CD14-positive monocyte (primary cell): ENCODE data around the gene PER2. TPM values are rescaled to one million over a fixed set of nuclear protein-coding genes. Genes with fewer than 3 reads are reported as not detected.
A peak's percentile ranks its signal among the peaks of the same experiment; 100 is the strongest.

Experiments used
- DNase-seq, 3 donors: peaks; one replicate each; pipeline ENCODE4 v3.0.0-alpha.2; 2011 to 2022
- H2AFZ ChIP-seq: 2 replicates; pipeline ENCODE4 v1.6.0; 2012; ENCODE audit warnings: mild to moderate bottlenecking, low read depth, low read length, inconsistent platforms; ENCODE audit not compliant: insufficient read depth, poor library complexity, severe bottlenecking
- H3K27ac ChIP-seq, 2 donors: 1 replicate in 1 of 2; 2 replicates in 1 of 2; pipeline ENCODE4 v1.5.1; 2012 to 2013; ENCODE audit warnings: low read length in 2 of 2, control low read depth in 1 of 2, inconsistent platforms in 1 of 2, low read depth in 1 of 2, mild to moderate bottlenecking in 1 of 2
- H3K27me3 ChIP-seq, 2 donors: one replicate each; pipeline versions ENCODE4 v1.6.0 to v1.6.1; 2011 to 2013; ENCODE audit warnings: low read length in 2 of 2; ENCODE audit not compliant: control insufficient read depth in 2 of 2, insufficient read depth in 2 of 2
- H3K36me3 ChIP-seq, 2 donors: replicated peaks in 1 of 2; 1 replicate in 1 of 2; 2 replicates in 1 of 2; pipeline versions ENCODE4 v1.5.1 to v1.6.1; 2012 to 2013; ENCODE audit warnings: low read length in 2 of 2, control low read depth in 1 of 2, inconsistent platforms in 1 of 2, mild to moderate bottlenecking in 1 of 2; ENCODE audit not compliant: insufficient read depth in 2 of 2, control insufficient read depth in 1 of 2
- H3K4me1 ChIP-seq, 2 donors: 1 replicate in 1 of 2; 2 replicates in 1 of 2; pipeline versions ENCODE4 v1.5.1 to v1.6.1; 2012 to 2013; ENCODE audit warnings: low read length in 2 of 2, control low read depth in 1 of 2, inconsistent platforms in 1 of 2, mild to moderate bottlenecking in 1 of 2, moderate library complexity in 1 of 2; ENCODE audit not compliant: insufficient read depth in 2 of 2, control insufficient read depth in 1 of 2
- H3K4me2 ChIP-seq: replicated peaks from 2 replicates; pipeline ENCODE3; 2012; ENCODE audit warnings: low read length, moderate library complexity, mild to moderate bottlenecking; ENCODE audit not compliant: poor library complexity, severe bottlenecking; ENCODE audit errors: extremely low read depth
- H3K4me3 ChIP-seq, 3 experiments: fragments of 200-600 bp in 1 of 3; sonication (generic) in 1 of 3; replicated peaks in 1 of 3; 1 replicate in 2 of 3; 2 replicates in 1 of 3; pipeline ENCODE4 v1.5.1; 2011 to 2013; ENCODE audit warnings: low read length in 3 of 3, mild to moderate bottlenecking in 3 of 3, control low read depth in 2 of 3, low read depth in 2 of 3, inconsistent platforms in 1 of 3, moderate library complexity in 1 of 3
- H3K79me2 ChIP-seq: 2 replicates; pipeline ENCODE4 v1.6.0; 2012; ENCODE audit warnings: mild to moderate bottlenecking, control low read depth, inconsistent platforms, low read length, moderate library complexity; ENCODE audit not compliant: insufficient read depth
- H3K9ac ChIP-seq: 2 replicates; pipeline ENCODE4 v1.6.0; 2017; ENCODE audit warnings: low read length, mild to moderate bottlenecking; ENCODE audit not compliant: insufficient read depth, poor library complexity, severe bottlenecking
- H3K9me3 ChIP-seq, 2 donors: replicated peaks in 1 of 2; 1 replicate in 1 of 2; 2 replicates in 1 of 2; pipeline versions ENCODE4 v1.5.1 to v1.6.1; 2012 to 2013; ENCODE audit warnings: low read length in 2 of 2, control low read depth in 1 of 2; ENCODE audit not compliant: control insufficient read depth in 1 of 2, insufficient read depth in 1 of 2
- H4K20me1 ChIP-seq: 2 replicates; pipeline ENCODE4 v1.6.0; 2012; ENCODE audit warnings: mild to moderate bottlenecking, low read length, control low read depth, moderate library complexity; ENCODE audit not compliant: insufficient read depth
- H3K27ac Mint-ChIP-seq, 7 donors: one replicate each; pipeline ENCODE4 v1.8.0; 2020; ENCODE audit warnings: mild to moderate bottlenecking in 7 of 7, mixed read lengths in 7 of 7, moderate library complexity in 6 of 7, inconsistent platforms in 2 of 7
- H3K27me3 Mint-ChIP-seq, 3 donors: one replicate each; pipeline ENCODE4 v1.8.0; 2021 to 2022; ENCODE audit warnings: low read depth in 3 of 3, mild to moderate bottlenecking in 3 of 3, mixed read lengths in 3 of 3, moderate library complexity in 3 of 3, inconsistent platforms in 1 of 3
- H3K36me3 Mint-ChIP-seq, 2 donors: one replicate each; pipeline ENCODE4 v1.8.0; 2020; ENCODE audit warnings: mixed read lengths in 2 of 2, inconsistent platforms in 1 of 2, mild to moderate bottlenecking in 1 of 2
- H3K4me1 Mint-ChIP-seq: one replicate; pipeline ENCODE4 v1.8.0; 2020; ENCODE audit warnings: mild to moderate bottlenecking, mixed read lengths
- H3K4me3 Mint-ChIP-seq, 2 donors: one replicate each; pipeline ENCODE4 v1.8.0; 2020; ENCODE audit warnings: mild to moderate bottlenecking in 2 of 2, mixed read lengths in 2 of 2, moderate library complexity in 1 of 2
- H3K9me3 Mint-ChIP-seq, 7 donors: one replicate each; pipeline ENCODE4 v1.8.0; 2020 to 2022; ENCODE audit warnings: mixed read lengths in 7 of 7, mild to moderate bottlenecking in 6 of 7, moderate library complexity in 6 of 7, inconsistent platforms in 2 of 7
- WGBS: methylation state at CpG from one replicate; pipeline ENCODE4 v1.1.5; 2013; ENCODE audit warnings: missing lambda C conversion rate; ENCODE audit not compliant: insufficient coverage; 5-methylcytosine and 5-hydroxymethylcytosine counted together
- intact Hi-C, 2 donors: fragments of 100-400 bp; cut with micrococcal nuclease; formaldehyde crosslinking; loops; one replicate each; pipeline versions ENCODE4 v1.15.0 to v1.15.1; 2023
- polyA plus RNA-seq, 3 donors: library from polyadenylated mRNA; depleted of rRNA in 1 of 3; unstranded in 2 of 3; stranded (reverse) in 1 of 3; fragments of 300-500 nt in 2 of 3; fragments of >200 nt in 1 of 3; fragmentation: Illumina TruSeq in 2 of 3; gene quantifications; 1 replicate in 2 of 3; 2 replicates in 1 of 3; pipeline ENCODE4 v1.2.3, GENCODE V29; 2012 to 2021
- TF ChIP-seq, protein P1 (sequence below): fragments of 200-600 bp; IDR thresholded peaks from one replicate; pipeline ENCODE4 v1.8.0; 2022; ENCODE audit warnings: antibody characterized with exemption, mild to moderate bottlenecking

The PER2 gene
- polyA plus RNA-seq, 3 donors: 1.6 to 5.6 (median 3.1) TPM

DNA sequence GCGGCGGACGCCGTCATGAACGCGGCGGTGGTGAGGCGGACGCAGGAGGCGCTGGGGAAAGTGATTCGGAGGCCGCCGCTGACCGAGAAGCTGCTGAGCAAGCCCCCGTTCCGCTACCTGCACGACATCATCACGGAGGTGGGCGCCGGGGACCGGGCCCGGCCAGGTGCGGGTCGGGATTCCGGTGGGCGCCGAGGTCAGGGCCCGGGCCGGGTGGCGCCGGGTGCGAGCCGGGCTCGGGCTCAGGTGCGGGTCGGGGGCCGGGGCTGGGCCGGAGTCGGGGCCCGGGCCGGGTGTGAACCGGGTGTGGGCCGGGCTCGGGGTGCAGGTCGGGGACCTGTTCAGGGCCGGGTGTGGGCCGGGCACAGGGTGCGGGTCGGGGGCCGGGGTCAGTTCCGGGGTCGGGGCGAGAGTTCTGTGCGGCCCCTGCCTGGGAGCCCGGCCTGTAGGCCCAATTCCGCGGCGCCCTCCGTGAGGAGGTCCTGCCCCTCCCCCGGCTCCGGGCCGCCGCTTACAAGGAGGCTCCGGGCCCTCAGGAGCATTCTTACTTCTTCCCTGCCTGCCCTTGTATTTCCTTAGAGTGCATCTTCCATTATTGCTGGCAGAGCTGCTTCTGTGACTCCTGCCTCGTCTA, 32.4 kb upstream of the PER2 start:
- Histone ChIP-seq H3K4me2 (peak overlapping the region; percentile 81), H3K4me1 (peaks cover 13% of the 10 kb centered on the region in 2 donors), H3K27me3 (peaks cover 3 to 18% of the 10 kb centered on the region in 2 donors), H4K20me1 (no peaks in the 10 kb centered on the region), H3K36me3 (no peaks in the 10 kb centered on the region), H3K27ac (no peak overlapping the region), H3K9me3 (no peaks in the 10 kb centered on the region), H3K4me3 (peak overlapping the region; percentile 36 to 76 (median 57)), H2AFZ (peak overlapping the region; percentile 74), H3K9ac (peak overlapping the region; percentile 53), H3K79me2 (no peaks in the 10 kb centered on the region)
- peak overlapping the region; percentile 73 to 83 for H3K4me3 Mint-ChIP-seq
- H3K27me3 Mint-ChIP-seq: peaks cover 21 to 41% (median 38%) of the 10 kb centered on the region in 3 donors
- H3K4me1 Mint-ChIP-seq: peaks cover 16% of the 10 kb centered on the region
- H3K27ac Mint-ChIP-seq: no peak overlapping the region
- TF ChIP-seq, protein P1, sequence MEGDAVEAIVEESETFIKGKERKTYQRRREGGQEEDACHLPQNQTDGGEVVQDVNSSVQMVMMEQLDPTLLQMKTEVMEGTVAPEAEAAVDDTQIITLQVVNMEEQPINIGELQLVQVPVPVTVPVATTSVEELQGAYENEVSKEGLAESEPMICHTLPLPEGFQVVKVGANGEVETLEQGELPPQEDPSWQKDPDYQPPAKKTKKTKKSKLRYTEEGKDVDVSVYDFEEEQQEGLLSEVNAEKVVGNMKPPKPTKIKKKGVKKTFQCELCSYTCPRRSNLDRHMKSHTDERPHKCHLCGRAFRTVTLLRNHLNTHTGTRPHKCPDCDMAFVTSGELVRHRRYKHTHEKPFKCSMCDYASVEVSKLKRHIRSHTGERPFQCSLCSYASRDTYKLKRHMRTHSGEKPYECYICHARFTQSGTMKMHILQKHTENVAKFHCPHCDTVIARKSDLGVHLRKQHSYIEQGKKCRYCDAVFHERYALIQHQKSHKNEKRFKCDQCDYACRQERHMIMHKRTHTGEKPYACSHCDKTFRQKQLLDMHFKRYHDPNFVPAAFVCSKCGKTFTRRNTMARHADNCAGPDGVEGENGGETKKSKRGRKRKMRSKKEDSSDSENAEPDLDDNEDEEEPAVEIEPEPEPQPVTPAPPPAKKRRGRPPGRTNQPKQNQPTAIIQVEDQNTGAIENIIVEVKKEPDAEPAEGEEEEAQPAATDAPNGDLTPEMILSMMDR: no peak
- DNase-seq: peak in 1 of 3 donors; percentile 11
- WGBS: under 1% methylated on average over 60 of the region's 65 CpGs
- H3K36me3 Mint-ChIP-seq: peaks cover 3 to 6% of the 10 kb centered on the region in 2 donors
- intact Hi-C loops: no loop called here
- H3K9me3 Mint-ChIP-seq: peaks cover 3 to 13% (median 4%) of the 10 kb centered on the region in 7 donors

DNA sequence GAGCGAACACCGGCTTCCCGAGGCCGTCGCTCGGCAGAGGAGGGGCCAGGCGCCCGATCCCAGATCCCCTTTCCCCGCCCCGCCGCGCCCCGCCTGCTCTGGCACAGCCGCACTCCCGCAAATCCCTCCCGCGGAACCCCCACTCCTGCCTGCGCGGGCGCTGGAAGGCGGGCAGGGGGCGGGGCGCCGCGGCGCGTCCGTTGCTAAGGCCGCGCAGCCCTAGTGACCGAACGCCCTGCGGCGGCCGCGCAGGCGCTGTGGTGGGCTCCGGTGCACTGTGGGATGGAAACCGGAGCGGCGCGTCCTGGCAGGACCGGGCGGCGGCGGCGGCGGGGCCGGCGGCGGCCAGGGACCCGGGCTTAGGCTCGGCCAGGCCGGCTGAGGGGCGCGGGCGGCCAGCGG, 31.8 kb upstream of the PER2 start, which contains the start of gene TRAF3IP1:
Gene TRAF3IP1, plus strand, starts transcription at position 273 of the 402 bp plus-strand sequence. CDS start 145 bp downstream, outside the sequence.
- Histone ChIP-seq H3K4me1 (peaks cover 13% of the 10 kb centered on the region in 2 donors), H2AFZ (peak within 1 kb of the TSS; percentile 74), H4K20me1 (no peaks in the 10 kb centered on the region), H3K79me2 (no peaks in the 10 kb centered on the region), H3K4me3 (peak within 1 kb of the TSS; percentile 36 to 76 (median 57)), H3K9ac (peak within 1 kb of the TSS; percentile 53), H3K4me2 (peak within 1 kb of the TSS; percentile 81), H3K27me3 (peaks cover 3 to 18% of the 10 kb centered on the region in 2 donors), H3K9me3 (no peaks in the 10 kb centered on the region), H3K27ac (no peak within 1 kb of the TSS), H3K36me3 (no peaks in the 10 kb centered on the region)
- peaks cover 16% of the 10 kb centered on the region for H3K4me1 Mint-ChIP-seq
- H3K27ac Mint-ChIP-seq: peak within 1 kb of the TSS in 1 of 7 donors; percentile 28
- intact Hi-C loops: no loop called here
- WGBS: under 1% methylated on average over 58 of the region's 58 CpGs
- H3K27me3 Mint-ChIP-seq: peaks cover 21 to 41% (median 38%) of the 10 kb centered on the region in 3 donors
- peak; percentile 71 to 85 (median 75) for DNase-seq
- H3K4me3 Mint-ChIP-seq: peak within 1 kb of the TSS; percentile 73 to 83
- TF ChIP-seq, protein P1: no peak
- peaks cover 2 to 4% of the 10 kb centered on the region in 2 donors for H3K36me3 Mint-ChIP-seq
- H3K9me3 Mint-ChIP-seq: peaks cover 3 to 13% (median 4%) of the 10 kb centered on the region in 7 donors
